ENCODE results near the gene FOXA3. TPM values are rescaled to one million over a fixed set of nuclear protein-coding genes. Genes with fewer than 3 reads are reported as not detected.

The FOXA3 gene
- total and polyA plus RNA-seq, 2 experiments from 2014 or later = 11.1 to 17.5 TPM

DNA sequence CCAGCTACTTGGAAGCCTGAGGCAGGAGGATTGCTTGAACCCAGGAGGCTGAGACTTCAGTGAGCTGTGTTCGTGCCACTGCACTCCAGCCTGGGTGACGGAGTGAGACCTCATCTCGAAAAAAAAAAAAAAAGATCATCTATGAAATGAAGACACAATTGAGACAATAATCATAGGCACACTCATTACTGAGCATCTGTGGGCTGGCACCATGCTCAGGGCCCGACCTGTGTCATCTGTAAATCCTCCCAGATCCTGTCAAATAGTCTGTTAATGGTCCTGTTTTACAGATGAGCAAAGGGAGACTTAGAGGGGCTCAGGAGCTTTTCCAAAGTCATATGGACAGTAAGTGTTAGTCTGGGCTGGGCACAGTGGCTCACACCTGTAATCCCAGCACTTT, 54.6 kb downstream of the FOXA3 start (continued):
- TF ChIP-seq, protein P1, sequence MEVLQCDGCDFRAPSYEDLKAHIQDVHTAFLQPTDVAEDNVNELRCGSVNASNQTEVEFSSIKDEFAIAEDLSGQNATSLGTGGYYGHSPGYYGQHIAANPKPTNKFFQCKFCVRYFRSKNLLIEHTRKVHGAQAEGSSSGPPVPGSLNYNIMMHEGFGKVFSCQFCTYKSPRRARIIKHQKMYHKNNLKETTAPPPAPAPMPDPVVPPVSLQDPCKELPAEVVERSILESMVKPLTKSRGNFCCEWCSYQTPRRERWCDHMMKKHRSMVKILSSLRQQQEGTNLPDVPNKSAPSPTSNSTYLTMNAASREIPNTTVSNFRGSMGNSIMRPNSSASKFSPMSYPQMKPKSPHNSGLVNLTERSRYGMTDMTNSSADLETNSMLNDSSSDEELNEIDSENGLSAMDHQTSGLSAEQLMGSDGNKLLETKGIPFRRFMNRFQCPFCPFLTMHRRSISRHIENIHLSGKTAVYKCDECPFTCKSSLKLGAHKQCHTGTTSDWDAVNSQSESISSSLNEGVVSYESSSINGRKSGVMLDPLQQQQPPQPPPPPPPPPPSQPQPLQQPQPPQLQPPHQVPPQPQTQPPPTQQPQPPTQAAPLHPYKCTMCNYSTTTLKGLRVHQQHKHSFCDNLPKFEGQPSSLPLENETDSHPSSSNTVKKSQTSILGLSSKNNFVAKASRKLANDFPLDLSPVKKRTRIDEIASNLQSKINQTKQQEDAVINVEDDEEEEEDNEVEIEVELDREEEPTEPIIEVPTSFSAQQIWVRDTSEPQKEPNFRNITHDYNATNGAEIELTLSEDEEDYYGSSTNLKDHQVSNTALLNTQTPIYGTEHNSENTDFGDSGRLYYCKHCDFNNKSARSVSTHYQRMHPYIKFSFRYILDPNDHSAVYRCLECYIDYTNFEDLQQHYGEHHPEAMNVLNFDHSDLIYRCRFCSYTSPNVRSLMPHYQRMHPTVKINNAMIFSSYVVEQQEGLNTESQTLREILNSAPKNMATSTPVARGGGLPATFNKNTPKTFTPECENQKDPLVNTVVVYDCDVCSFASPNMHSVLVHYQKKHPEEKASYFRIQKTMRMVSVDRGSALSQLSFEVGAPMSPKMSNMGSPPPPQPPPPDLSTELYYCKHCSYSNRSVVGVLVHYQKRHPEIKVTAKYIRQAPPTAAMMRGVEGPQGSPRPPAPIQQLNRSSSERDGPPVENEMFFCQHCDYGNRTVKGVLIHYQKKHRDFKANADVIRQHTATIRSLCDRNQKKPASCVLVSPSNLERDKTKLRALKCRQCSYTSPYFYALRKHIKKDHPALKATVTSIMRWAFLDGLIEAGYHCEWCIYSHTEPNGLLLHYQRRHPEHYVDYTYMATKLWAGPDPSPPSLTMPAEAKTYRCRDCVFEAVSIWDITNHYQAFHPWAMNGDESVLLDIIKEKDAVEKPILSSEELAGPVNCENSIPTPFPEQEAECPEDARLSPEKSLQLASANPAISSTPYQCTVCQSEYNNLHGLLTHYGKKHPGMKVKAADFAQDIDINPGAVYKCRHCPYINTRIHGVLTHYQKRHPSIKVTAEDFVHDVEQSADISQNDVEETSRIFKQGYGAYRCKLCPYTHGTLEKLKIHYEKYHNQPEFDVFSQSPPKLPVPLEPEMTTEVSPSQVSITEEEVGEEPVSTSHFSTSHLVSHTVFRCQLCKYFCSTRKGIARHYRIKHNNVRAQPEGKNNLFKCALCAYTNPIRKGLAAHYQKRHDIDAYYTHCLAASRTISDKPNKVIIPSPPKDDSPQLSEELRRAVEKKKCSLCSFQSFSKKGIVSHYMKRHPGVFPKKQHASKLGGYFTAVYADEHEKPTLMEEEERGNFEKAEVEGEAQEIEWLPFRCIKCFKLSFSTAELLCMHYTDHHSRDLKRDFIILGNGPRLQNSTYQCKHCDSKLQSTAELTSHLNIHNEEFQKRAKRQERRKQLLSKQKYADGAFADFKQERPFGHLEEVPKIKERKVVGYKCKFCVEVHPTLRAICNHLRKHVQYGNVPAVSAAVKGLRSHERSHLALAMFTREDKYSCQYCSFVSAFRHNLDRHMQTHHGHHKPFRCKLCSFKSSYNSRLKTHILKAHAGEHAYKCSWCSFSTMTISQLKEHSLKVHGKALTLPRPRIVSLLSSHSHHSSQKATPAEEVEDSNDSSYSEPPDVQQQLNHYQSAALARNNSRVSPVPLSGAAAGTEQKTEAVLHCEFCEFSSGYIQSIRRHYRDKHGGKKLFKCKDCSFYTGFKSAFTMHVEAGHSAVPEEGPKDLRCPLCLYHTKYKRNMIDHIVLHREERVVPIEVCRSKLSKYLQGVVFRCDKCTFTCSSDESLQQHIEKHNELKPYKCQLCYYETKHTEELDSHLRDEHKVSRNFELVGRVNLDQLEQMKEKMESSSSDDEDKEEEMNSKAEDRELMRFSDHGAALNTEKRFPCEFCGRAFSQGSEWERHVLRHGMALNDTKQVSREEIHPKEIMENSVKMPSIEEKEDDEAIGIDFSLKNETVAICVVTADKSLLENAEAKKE (CRISPR knock-in tag; IDR thresholded peaks at IDR 0.05) = no peak
- TF ChIP-seq, protein P2, sequence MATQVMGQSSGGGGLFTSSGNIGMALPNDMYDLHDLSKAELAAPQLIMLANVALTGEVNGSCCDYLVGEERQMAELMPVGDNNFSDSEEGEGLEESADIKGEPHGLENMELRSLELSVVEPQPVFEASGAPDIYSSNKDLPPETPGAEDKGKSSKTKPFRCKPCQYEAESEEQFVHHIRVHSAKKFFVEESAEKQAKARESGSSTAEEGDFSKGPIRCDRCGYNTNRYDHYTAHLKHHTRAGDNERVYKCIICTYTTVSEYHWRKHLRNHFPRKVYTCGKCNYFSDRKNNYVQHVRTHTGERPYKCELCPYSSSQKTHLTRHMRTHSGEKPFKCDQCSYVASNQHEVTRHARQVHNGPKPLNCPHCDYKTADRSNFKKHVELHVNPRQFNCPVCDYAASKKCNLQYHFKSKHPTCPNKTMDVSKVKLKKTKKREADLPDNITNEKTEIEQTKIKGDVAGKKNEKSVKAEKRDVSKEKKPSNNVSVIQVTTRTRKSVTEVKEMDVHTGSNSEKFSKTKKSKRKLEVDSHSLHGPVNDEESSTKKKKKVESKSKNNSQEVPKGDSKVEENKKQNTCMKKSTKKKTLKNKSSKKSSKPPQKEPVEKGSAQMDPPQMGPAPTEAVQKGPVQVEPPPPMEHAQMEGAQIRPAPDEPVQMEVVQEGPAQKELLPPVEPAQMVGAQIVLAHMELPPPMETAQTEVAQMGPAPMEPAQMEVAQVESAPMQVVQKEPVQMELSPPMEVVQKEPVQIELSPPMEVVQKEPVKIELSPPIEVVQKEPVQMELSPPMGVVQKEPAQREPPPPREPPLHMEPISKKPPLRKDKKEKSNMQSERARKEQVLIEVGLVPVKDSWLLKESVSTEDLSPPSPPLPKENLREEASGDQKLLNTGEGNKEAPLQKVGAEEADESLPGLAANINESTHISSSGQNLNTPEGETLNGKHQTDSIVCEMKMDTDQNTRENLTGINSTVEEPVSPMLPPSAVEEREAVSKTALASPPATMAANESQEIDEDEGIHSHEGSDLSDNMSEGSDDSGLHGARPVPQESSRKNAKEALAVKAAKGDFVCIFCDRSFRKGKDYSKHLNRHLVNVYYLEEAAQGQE (IDR thresholded peaks at IDR 0.05; ENCODE audit: unreplicated experiment) = no peak
- TF ChIP-seq JUNB (IDR thresholded peaks at IDR 0.05; ENCODE audit: unreplicated experiment) = no peak

DNA sequence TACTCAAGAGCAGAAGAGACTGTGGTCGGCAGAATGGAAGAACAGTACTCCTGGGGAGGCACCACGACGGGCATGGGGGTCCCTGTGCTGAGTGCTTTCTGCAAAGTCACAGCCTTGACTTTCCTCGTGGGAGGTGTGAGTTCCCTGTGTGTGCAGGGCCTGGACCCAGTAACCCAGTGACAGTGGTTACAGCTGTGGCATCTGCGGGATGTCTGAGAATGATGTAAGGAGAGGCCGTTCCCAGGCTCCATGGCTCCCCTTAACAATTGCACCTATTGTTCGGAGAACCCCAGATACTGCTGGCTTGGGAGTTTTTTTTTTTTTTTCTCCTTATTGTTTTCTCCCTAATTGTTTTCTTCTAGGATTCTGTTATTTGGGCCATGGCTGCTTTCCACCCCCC, 55.6 kb downstream of the FOXA3 start:
- peak; percentile 29 for ATAC-seq
- Mint-ChIP-seq H3K36me3 (ENCODE audit: low read depth) (no peaks in the 10 kb centered on the region), H3K27ac (no peak overlapping the region), H3K27me3 (ENCODE audit: insufficient read depth, low read depth, poor library complexity) (peaks cover 9% of the 10 kb centered on the region), H3K4me1 (no peaks in the 10 kb centered on the region; the same call in 2 of the 3 replicates), H3K9me3 (no peaks in the 10 kb centered on the region; the same call in 2 of the 3 replicates), H3K4me3 (no peak overlapping the region)
- Histone ChIP-seq H3K9me2 (ENCODE audit: insufficient read depth) (no peaks in the 10 kb centered on the region), H3K4me1 (ENCODE audit: insufficient read depth) (no peaks in the 10 kb centered on the region), H3F3A (replicated peaks; ENCODE audit: low read depth) (peaks cover 9% of the 10 kb centered on the region; the same call in 1 of the 2 replicates), H4K20me1 (replicated peaks; ENCODE audit: insufficient read depth) (no peaks in the 10 kb centered on the region), H3K27ac (ENCODE audit: low read depth) (no peak overlapping the region), H2AFZ (peak overlapping the region; percentile 86; the same call in 1 of the 2 replicates), H3K79me2 (replicated peaks; ENCODE audit: insufficient read depth) (no peaks in the 10 kb centered on the region), H3K27me3 (ENCODE audit: insufficient read depth) (no peaks in the 10 kb centered on the region), H3K36me3 (ENCODE audit: insufficient read depth) (no peaks in the 10 kb centered on the region), H3K4me2 (no peak overlapping the region; the same call in 1 of the 2 replicates), H3K4me3 (no peak overlapping the region)
- DNase-seq (ENCODE audit: low spot score) = peak; percentile 33
- TF ChIP-seq, protein P2 (IDR thresholded peaks at IDR 0.05; ENCODE audit: unreplicated experiment) = no peak
- TF ChIP-seq CREB1 (CRISPR knock-in tag; IDR thresholded peaks at IDR 0.05; ENCODE audit: low read depth) (no peak), STAT1 (IDR thresholded peaks at IDR 0.05; ENCODE audit: unreplicated experiment) (no peak), NANOG (IDR thresholded peaks at IDR 0.05; ENCODE audit: borderline replicate concordance) (no peak), ZNF331 (CRISPR knock-in tag; IDR thresholded peaks at IDR 0.05; ENCODE audit: low read depth) (no peak), EZH2 (IDR thresholded peaks at IDR 0.05; ENCODE audit: low read depth, unreplicated experiment) (no peak), JUNB (IDR thresholded peaks at IDR 0.05; ENCODE audit: unreplicated experiment) (no peak)
